GM23248 (cell line): ENCODE data around the gene PHF21B. TPM values are rescaled to one million over a fixed set of nuclear protein-coding genes. Genes with fewer than 3 reads are reported as not detected.

Source experiments
- DNase-seq: peaks from one replicate; pipeline ENCODE4 v3.0.0-alpha.2; 2015
- H2AFZ ChIP-seq: fragments of 200-600 bp; sonication (generic); 2 replicates; pipeline ENCODE4 v1.6.1; 2016; ENCODE audit warnings: antibody characterized with exemption
- H3F3A ChIP-seq: fragments of 200-600 bp; sonication (generic); 2 replicates; pipeline ENCODE4 v1.6.1; 2016; ENCODE audit warnings: mild to moderate bottlenecking, antibody characterized with exemption, mixed run types; ENCODE audit not compliant: insufficient read depth
- H3K27ac ChIP-seq: fragments of 200-600 bp; sonication (generic); 2 replicates; pipeline ENCODE4 v1.5.1; 2016; ENCODE audit warnings: mild to moderate bottlenecking
- H3K27me3 ChIP-seq: fragments of 200-600 bp; sonication (generic); replicated peaks from 2 replicates; pipeline ENCODE4 v1.6.1; 2016; ENCODE audit warnings: mild to moderate bottlenecking; ENCODE audit not compliant: insufficient read depth
- H3K36me3 ChIP-seq: fragments of 200-600 bp; sonication (generic); 2 replicates; pipeline ENCODE4 v1.6.1; 2016; ENCODE audit warnings: low read depth, mild to moderate bottlenecking
- H3K4me1 ChIP-seq: fragments of 200-600 bp; sonication (generic); 2 replicates; pipeline ENCODE4 v1.6.1; 2016; ENCODE audit warnings: mild to moderate bottlenecking; ENCODE audit not compliant: insufficient read depth
- H3K4me2 ChIP-seq: fragments of 200-600 bp; sonication (generic); one replicate; pipeline ENCODE4 v1.6.1; 2016; ENCODE audit warnings: mild to moderate bottlenecking; ENCODE audit not compliant: unreplicated experiment
- H3K4me3 ChIP-seq: fragments of 200-600 bp; sonication (generic); 2 replicates; pipeline ENCODE4 v1.5.1; 2016; ENCODE audit warnings: mild to moderate bottlenecking
- H3K79me2 ChIP-seq: fragments of 200-600 bp; sonication (generic); 2 replicates; pipeline ENCODE4 v1.6.1; 2016; ENCODE audit warnings: mild to moderate bottlenecking; ENCODE audit not compliant: insufficient read depth
- H3K9ac ChIP-seq: fragments of 200-600 bp; sonication (generic); 2 replicates; pipeline ENCODE4 v1.6.1; 2016; ENCODE audit warnings: mild to moderate bottlenecking
- H3K9me2 ChIP-seq: fragments of 200-600 bp; sonication (generic); 2 replicates; pipeline ENCODE4 v1.6.1; 2016; ENCODE audit warnings: mixed run types, mild to moderate bottlenecking, moderate library complexity; ENCODE audit not compliant: insufficient read depth
- H3K9me3 ChIP-seq: fragments of 200-600 bp; sonication (generic); one replicate; pipeline ENCODE4 v1.6.1; 2017; ENCODE audit warnings: low read depth
- H4K20me1 ChIP-seq: fragments of 200-600 bp; sonication (generic); 2 replicates; pipeline ENCODE4 v1.6.0; 2016; ENCODE audit not compliant: insufficient read depth
- EZH2 ChIP-seq: fragments of 200-600 bp; sonication (generic); IDR thresholded peaks from 2 replicates; pipeline ENCODE4 v1.6.1; 2018; ENCODE audit warnings: antibody characterized with exemption, mild to moderate bottlenecking; ENCODE audit not compliant: insufficient read depth, poor library complexity, severe bottlenecking
- EZH2phosphoT487 ChIP-seq: fragments of 200-600 bp; sonication (generic); IDR thresholded peaks from 2 replicates; pipeline ENCODE4 v1.6.1; 2018; ENCODE audit warnings: antibody characterized with exemption, moderate library complexity, mild to moderate bottlenecking, low read depth; ENCODE audit not compliant: insufficient read depth
- WGBS, 2 experiments: methylation state at CpG; one replicate each; pipeline ENCODE4 v1.1.6; 2015 to 2017; ENCODE audit warnings: low lambda C conversion rate in 2 of 2, low coverage in 1 of 2; ENCODE audit errors: missing lambda C conversion rate in 2 of 2; 5-methylcytosine and 5-hydroxymethylcytosine counted together
- in situ Hi-C: fragments of 300-500 bp; cut with MboI; formaldehyde crosslinking; loops from 2 replicates; pipeline ENCODE4 v1.15.0; 2020
- polyA plus RNA-seq: library from polyadenylated mRNA; unstranded; fragments of >200 nt; fragmentation: Nextera tagmentation; extraction: Ambion mirVana; gene quantifications from 2 replicates; pipeline ENCODE4 v1.2.1, GENCODE V29; 2016
- total RNA-seq: library from RNA; depleted of rRNA; stranded (reverse); fragments of >200 nt; shearing (Covaris generic); gene quantifications from 2 replicates; pipeline ENCODE4 v1.2.3, GENCODE V29; 2014

PHF21B gene
- total and polyA plus RNA-seq, 2 experiments from 2014 or later = not detected

- Histone ChIP-seq H3K4me3 (no peak overlapping the region), H2AFZ (no peak overlapping the region), H3K27me3 (peaks cover 67% of the 10 kb centered on the region), H3K9ac (no peak overlapping the region), H3K4me2 (no peak overlapping the region), H3K36me3 (no peaks in the 10 kb centered on the region), H3K27ac (no peak overlapping the region), H3K9me3 (no peaks in the 10 kb centered on the region), H3K9me2 (no peaks in the 10 kb centered on the region), H4K20me1 (no peaks in the 10 kb centered on the region), H3K4me1 (no peaks in the 10 kb centered on the region), H3F3A (no peaks in the 10 kb centered on the region), H3K79me2 (no peaks in the 10 kb centered on the region)
- TF ChIP-seq EZH2 = no peak
- TF ChIP-seq EZH2phosphoT487 = no peak
- DNase-seq = no peak
- WGBS, 2 experiments = 13 to 14% methylated on average over 6 of the region's 6 CpGs
- in situ Hi-C loops = no loop called here
Measured at GRCh38 chr22:45047260-45047659, 37.5 kb upstream of the PHF21B start.

GRCh38 chr22:45045208-45045607 is 35.4 kb upstream of the PHF21B start:
- WGBS, 2 experiments = 15 to 21% methylated on average over 7 of the region's 7 CpGs
- H3K4me1 ChIP-seq = no peaks in the 10 kb centered on the region
- no peaks in the 10 kb centered on the region for H3F3A ChIP-seq
- H3K4me3 ChIP-seq = no peak overlapping the region
- no peak overlapping the region for H3K9ac ChIP-seq
- TF ChIP-seq EZH2 (no peak), EZH2phosphoT487 (no peak)
- no peak overlapping the region for H3K4me2 ChIP-seq
- no peaks in the 10 kb centered on the region for H3K79me2 ChIP-seq
- peaks cover 57% of the 10 kb centered on the region for H3K27me3 ChIP-seq
- in situ Hi-C loops = no loop called here
- no peaks in the 10 kb centered on the region for H3K9me3 ChIP-seq
- H4K20me1 ChIP-seq = no peaks in the 10 kb centered on the region
- no peak overlapping the region for H2AFZ ChIP-seq
- H3K36me3 ChIP-seq = no peaks in the 10 kb centered on the region
- no peaks in the 10 kb centered on the region for H3K9me2 ChIP-seq
- no peak overlapping the region for H3K27ac ChIP-seq
- DNase-seq = no peak

GRCh38 chr22:45042263-45042662 is 32.5 kb upstream of the PHF21B start:
- TF ChIP-seq EZH2phosphoT487 (no peak), EZH2 (no peak)
- no peaks in the 10 kb centered on the region for H4K20me1 ChIP-seq
- WGBS, 2 experiments = 47 to 48% methylated on average over 8 of the region's 8 CpGs

GRCh38 chr22:45039133-45039532 is 29.3 kb upstream of the PHF21B start:
- no peak overlapping the region for H3K4me3 ChIP-seq
- no peak overlapping the region for H3K9ac ChIP-seq
- no peak overlapping the region for H2AFZ ChIP-seq
- peaks cover 31% of the 10 kb centered on the region for H3K27me3 ChIP-seq
- H3K9me2 ChIP-seq = no peaks in the 10 kb centered on the region
- no peak overlapping the region for H3K27ac ChIP-seq
- no peaks in the 10 kb centered on the region for H3K36me3 ChIP-seq
- in situ Hi-C loops = no loop called here
- H3K79me2 ChIP-seq = no peaks in the 10 kb centered on the region
- H3K9me3 ChIP-seq = no peaks in the 10 kb centered on the region
- H4K20me1 ChIP-seq = no peaks in the 10 kb centered on the region
- no peak for DNase-seq
- 6 to 12% methylated on average over 8 of the region's 8 CpGs for WGBS, 2 experiments
- no peaks in the 10 kb centered on the region for H3K4me1 ChIP-seq
- no peak overlapping the region for H3K4me2 ChIP-seq
- no peaks in the 10 kb centered on the region for H3F3A ChIP-seq
- TF ChIP-seq EZH2 = no peak
- TF ChIP-seq EZH2phosphoT487 = no peak

More at GRCh38 chr22:45042263-45042662, 32.5 kb upstream of the PHF21B start:
- Histone ChIP-seq H3F3A (no peaks in the 10 kb centered on the region), H3K9me2 (no peaks in the 10 kb centered on the region), H3K9me3 (no peaks in the 10 kb centered on the region), H3K9ac (no peak overlapping the region), H2AFZ (no peak overlapping the region), H3K4me2 (no peak overlapping the region), H3K4me3 (no peak overlapping the region), H3K79me2 (no peaks in the 10 kb centered on the region), H3K4me1 (no peaks in the 10 kb centered on the region), H3K27ac (no peak overlapping the region), H3K27me3 (peaks cover 44% of the 10 kb centered on the region), H3K36me3 (no peaks in the 10 kb centered on the region)
- no peak for DNase-seq
- in situ Hi-C loops = no loop called here

GRCh38 chr22:45036154-45036553 is 26.3 kb upstream of the PHF21B start:
- Histone ChIP-seq H3K4me3 (no peak overlapping the region), H3K36me3 (no peaks in the 10 kb centered on the region), H2AFZ (no peak overlapping the region), H3K27me3 (peaks cover 37% of the 10 kb centered on the region), H3K4me2 (no peak overlapping the region), H3K9me2 (no peaks in the 10 kb centered on the region), H3K79me2 (no peaks in the 10 kb centered on the region), H3K9ac (no peak overlapping the region), H3K27ac (no peak overlapping the region), H4K20me1 (no peaks in the 10 kb centered on the region), H3F3A (no peaks in the 10 kb centered on the region), H3K4me1 (no peaks in the 10 kb centered on the region), H3K9me3 (no peaks in the 10 kb centered on the region)
- in situ Hi-C loops = no loop called here
- whole genome bisulfite sequencing, 2 experiments = 27 to 32% methylated on average over 15 of the region's 15 CpGs
- TF ChIP-seq EZH2 (no peak), EZH2phosphoT487 (no peak)
- no peak for DNase-seq
